WERI-Rb-1 (cell line): ENCODE results near the gene NCDN.
"Not testable (repeated sequence)": the region's sequence is repeated elsewhere in the genome, so short reads cannot be mapped to it uniquely, and the experiment has no call there.

Experiments
- DNase-seq: peaks from one replicate; pipeline ENCODE4 v3.0.0-alpha.2; 2020
- H3K27ac ChIP-seq: fragments of 250-450 bp; sonication (Bioruptor Pico); 2 replicates; pipeline ENCODE4 v1.5.1; 2020; ENCODE audit warnings: mild to moderate bottlenecking, moderate library complexity
- H3K27me3 ChIP-seq: fragments of 250-450 bp; sonication (Bioruptor Pico); 2 replicates; pipeline ENCODE4 v1.5.1; 2021; ENCODE audit warnings: mild to moderate bottlenecking, low read depth, moderate library complexity; ENCODE audit not compliant: insufficient read depth, severe bottlenecking
- H3K36me3 ChIP-seq: fragments of 250-450 bp; sonication (Bioruptor Pico); 2 replicates; pipeline ENCODE4 v1.5.1; 2020; ENCODE audit warnings: mild to moderate bottlenecking, moderate library complexity
- H3K4me3 ChIP-seq: 2 replicates; pipeline ENCODE4 v1.5.1; 2011; ENCODE audit warnings: low read depth, mild to moderate bottlenecking, control low read depth, low read length
- H3K9me3 ChIP-seq: fragments of 250-450 bp; sonication (Bioruptor Pico); 2 replicates; pipeline ENCODE4 v1.5.1; 2021; ENCODE audit warnings: mild to moderate bottlenecking, moderate library complexity; ENCODE audit not compliant: severe bottlenecking
- CTCF ChIP-seq: IDR thresholded peaks from 2 replicates; pipeline ENCODE4 v1.5.1; 2011; ENCODE audit warnings: low read depth, mild to moderate bottlenecking, control low read depth, inconsistent platforms, low read length

Gene NCDN

GRCh38 chr1:35580949-35581388 is 23.4 kb downstream of the NCDN start:
- Histone ChIP-seq H3K36me3 (no peaks in the 10 kb centered on the region), H3K4me3 (no peak overlapping the region), H3K27me3 (no peaks in the 10 kb centered on the region), H3K9me3 (no peaks in the 10 kb centered on the region), H3K27ac (no peak overlapping the region)
- DNase-seq, result no peak
- TF ChIP-seq CTCF, result no peak

DNA sequence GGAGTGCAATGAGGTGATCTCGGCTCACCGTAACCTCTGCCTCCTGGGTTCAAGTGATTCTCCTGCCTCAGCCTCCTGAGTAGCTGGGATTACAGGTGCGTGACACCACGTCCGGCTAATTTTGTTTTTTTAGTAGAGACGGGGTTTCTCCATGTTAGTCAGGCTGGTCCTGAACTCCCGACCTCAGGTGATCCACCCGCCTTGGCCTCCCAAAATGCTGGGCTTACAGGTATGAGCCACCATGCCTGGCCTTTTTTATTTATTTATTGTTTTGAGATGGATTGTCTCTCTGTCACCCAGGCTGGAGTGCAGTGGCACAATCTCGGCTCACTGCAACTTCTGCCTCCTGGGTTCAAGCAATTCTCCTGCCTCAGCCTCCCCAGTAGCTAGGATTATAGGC is 24.0 kb downstream of the NCDN start:
- not testable (repeated sequence) for H3K9me3 ChIP-seq, H3K4me3 ChIP-seq, H3K27me3 ChIP-seq, H3K27ac ChIP-seq, DNase-seq, H3K36me3 ChIP-seq

DNA sequence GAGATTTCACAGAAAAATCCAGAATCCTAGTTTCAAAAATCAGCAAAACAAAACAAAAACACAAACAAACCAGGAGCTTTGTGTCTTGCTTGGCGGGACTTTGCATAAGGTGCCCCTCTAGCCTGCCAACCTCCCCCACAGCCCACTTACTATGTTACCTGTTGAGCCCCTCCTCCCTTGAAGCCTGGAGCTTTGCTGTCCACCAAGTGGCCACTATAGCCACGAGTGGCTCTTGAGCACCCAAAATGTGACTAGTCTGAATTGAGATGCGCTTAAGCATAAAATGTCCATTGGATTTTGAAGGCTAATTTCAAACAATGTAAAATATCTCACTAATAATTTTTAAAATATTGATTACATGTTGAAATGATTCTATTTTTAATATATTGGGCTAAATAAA is 27.7 kb downstream of the NCDN start:
- H3K9me3 ChIP-seq, result no peaks in the 10 kb centered on the region
- no peaks in the 10 kb centered on the region for H3K27me3 ChIP-seq
- H3K27ac ChIP-seq, result no peak overlapping the region
- no peak for TF ChIP-seq CTCF
- no peaks in the 10 kb centered on the region for H3K36me3 ChIP-seq
- DNase-seq, result no peak
- no peak overlapping the region for H3K4me3 ChIP-seq

- H3K9me3 ChIP-seq, H3K27ac ChIP-seq, H3K27me3 ChIP-seq, H3K4me3 ChIP-seq, DNase-seq, H3K36me3 ChIP-seq: not testable (repeated sequence)
Measured at GRCh38 chr1:35585805-35586204, 28.2 kb downstream of the NCDN start.

DNA sequence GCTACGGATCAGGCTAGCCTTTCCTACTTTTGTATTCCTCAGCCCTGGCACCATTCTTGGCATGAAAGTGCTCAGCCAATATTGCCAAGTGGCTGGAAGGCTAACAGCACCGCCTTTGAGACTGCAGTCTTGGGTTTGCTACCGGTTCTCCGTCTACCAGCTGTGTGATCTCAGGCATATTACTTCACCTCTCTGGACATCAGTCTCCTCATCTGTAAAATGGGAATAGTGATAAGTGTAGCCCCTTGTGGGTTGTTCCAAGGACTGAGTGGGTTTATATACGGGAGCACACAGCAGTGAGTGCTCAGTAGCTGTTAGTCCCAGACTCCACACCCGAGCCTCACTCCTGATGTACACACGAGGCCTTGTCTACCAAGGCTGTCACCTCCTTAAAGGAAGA is 29.2 kb downstream of the NCDN start:
- Histone ChIP-seq H3K36me3 (no peaks in the 10 kb centered on the region), H3K27ac (no peak overlapping the region), H3K4me3 (no peak overlapping the region), H3K9me3 (no peaks in the 10 kb centered on the region), H3K27me3 (no peaks in the 10 kb centered on the region)
- no peak for TF ChIP-seq CTCF
- DNase-seq, result no peak

DNA sequence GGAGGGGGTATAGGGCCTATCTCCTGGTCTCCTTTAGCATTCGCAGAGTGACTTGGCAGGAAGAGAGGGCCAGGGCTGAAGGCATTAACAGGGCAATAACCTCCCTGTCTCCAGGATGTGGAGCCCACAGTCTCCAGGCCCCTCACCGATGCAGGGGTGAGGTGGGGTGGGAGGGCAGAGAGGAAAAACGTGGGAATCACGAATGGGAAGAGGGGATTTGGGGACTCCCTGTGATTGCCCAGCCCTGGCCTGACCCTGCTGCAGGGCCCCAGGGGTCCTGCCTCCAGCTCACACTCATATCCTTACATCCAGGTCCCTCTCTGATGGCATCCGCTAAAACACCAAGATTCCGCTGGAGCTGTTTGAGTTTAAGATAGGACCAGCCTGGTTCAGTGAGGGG is 30.1 kb downstream of the NCDN start:
- H3K27me3 ChIP-seq, result no peaks in the 10 kb centered on the region
- no peaks in the 10 kb centered on the region for H3K36me3 ChIP-seq
- no peak for DNase-seq
- no peak overlapping the region for H3K4me3 ChIP-seq
- no peak for TF ChIP-seq CTCF
- no peak overlapping the region for H3K27ac ChIP-seq
- H3K9me3 ChIP-seq, result no peaks in the 10 kb centered on the region

DNA sequence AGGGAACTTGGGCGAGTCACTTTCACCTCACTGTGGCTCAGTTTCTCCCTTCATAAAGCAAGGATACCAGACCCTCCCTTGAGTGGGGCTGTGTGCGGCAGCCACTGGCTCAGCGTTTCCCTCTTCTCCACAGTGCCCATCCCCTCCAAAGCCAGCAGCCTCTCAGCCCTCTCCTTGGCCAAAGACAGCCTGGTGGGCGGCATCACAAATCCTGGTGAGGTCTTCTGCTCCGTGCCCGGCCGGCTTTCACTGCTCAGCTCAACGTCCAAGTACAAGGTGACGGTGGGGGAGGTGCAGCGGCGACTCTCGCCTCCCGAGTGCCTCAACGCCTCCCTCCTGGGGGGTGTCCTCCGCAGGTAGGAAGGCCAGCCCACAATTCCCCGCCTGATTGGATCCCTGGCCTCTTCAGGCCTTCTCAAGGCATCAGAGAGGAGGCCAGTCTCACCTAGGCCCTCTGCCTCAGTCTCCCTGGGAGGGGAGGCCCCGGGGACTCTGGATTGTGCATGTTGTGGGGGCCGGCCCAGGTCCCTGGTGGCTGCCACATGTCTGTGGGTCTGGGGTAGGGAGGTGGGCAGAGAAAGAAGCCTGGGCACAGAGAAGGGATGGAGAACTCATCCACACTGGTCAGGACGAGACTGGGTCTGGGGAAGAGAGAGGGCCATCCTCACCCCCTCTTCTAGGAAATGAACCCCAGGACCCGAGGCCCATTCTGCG is 30.8 kb downstream of the NCDN start:
- no peaks in the 10 kb centered on the region for H3K27me3 ChIP-seq
- TF ChIP-seq CTCF, result no peak

More for the DNA sequence above, 30.8 kb downstream of the NCDN start:
- no peak overlapping the region for H3K27ac ChIP-seq
- no peak for DNase-seq
- H3K4me3 ChIP-seq, result no peak overlapping the region
- H3K36me3 ChIP-seq, result no peaks in the 10 kb centered on the region
- no peaks in the 10 kb centered on the region for H3K9me3 ChIP-seq
